Activated naive CD8-positive, alpha-beta T cell treated with anti-CD3 and anti-CD28 coated beads, Interleukin-2, amount 50 U/mL, for 24 hours (primary cell): ENCODE results near the gene CBL.
A peak's percentile ranks its signal among the peaks of the same experiment; 100 is the strongest.
"Not testable (repeated sequence)": the region's sequence is repeated elsewhere in the genome, so short reads cannot be mapped to it uniquely, and the experiment has no call there.

Source experiments
- ATAC-seq: fragments of 150-1000 bp; cut with Tn5 transposase; one replicate; pipeline ENCODE4 v1.10.0; 2021
- DNase-seq: peaks from one replicate; pipeline ENCODE4 v3.0.0; 2021
- H3K27ac Mint-ChIP-seq: one replicate; pipeline ENCODE4 v1.8.0; 2021; ENCODE audit warnings: mild to moderate bottlenecking, mixed read lengths
- H3K27me3 Mint-ChIP-seq: one replicate; pipeline ENCODE4 v1.8.0; 2021; ENCODE audit warnings: mixed read lengths
- H3K36me3 Mint-ChIP-seq: one replicate; pipeline ENCODE4 v1.8.0; 2021; ENCODE audit warnings: low read depth, mixed read lengths
- H3K4me1 Mint-ChIP-seq: one replicate; pipeline ENCODE4 v1.8.0; 2021; ENCODE audit warnings: mixed read lengths
- H3K4me3 Mint-ChIP-seq: one replicate; pipeline ENCODE4 v1.8.0; 2021; ENCODE audit warnings: mild to moderate bottlenecking, moderate library complexity, mixed read lengths
- H3K9me3 Mint-ChIP-seq: one replicate; pipeline ENCODE4 v1.8.0; 2021; ENCODE audit warnings: mixed read lengths

The CBL gene

GRCh38 chr11:119193001-119193400 lies 13.1 kb upstream of the CBL start:
- Mint-ChIP-seq H3K27ac (no peak overlapping the region), H3K9me3 (no peaks in the 10 kb centered on the region)
- no peak for ATAC-seq

GRCh38 chr11:119193626-119194025 lies 12.5 kb upstream of the CBL start:
- Mint-ChIP-seq H3K4me1 (no peaks in the 10 kb centered on the region), H3K27me3 (no peaks in the 10 kb centered on the region), H3K4me3 (no peak overlapping the region), H3K27ac (no peak overlapping the region), H3K36me3 (no peaks in the 10 kb centered on the region), H3K9me3 (no peaks in the 10 kb centered on the region)
- no peak for DNase-seq
- no peak for ATAC-seq

More at GRCh38 chr11:119193001-119193400, 13.1 kb upstream of the CBL start:
- Mint-ChIP-seq H3K36me3 (no peaks in the 10 kb centered on the region), H3K4me3 (no peak overlapping the region), H3K4me1 (no peaks in the 10 kb centered on the region), H3K27me3 (no peaks in the 10 kb centered on the region)
- no peak for DNase-seq

- H3K4me3 Mint-ChIP-seq, result no peak overlapping the region
- H3K9me3 Mint-ChIP-seq, result no peaks in the 10 kb centered on the region
- DNase-seq, result no peak
- H3K27me3 Mint-ChIP-seq, result no peaks in the 10 kb centered on the region
- no peak overlapping the region for H3K27ac Mint-ChIP-seq
- no peak for ATAC-seq
- H3K4me1 Mint-ChIP-seq, result no peaks in the 10 kb centered on the region
- no peaks in the 10 kb centered on the region for H3K36me3 Mint-ChIP-seq
Observed at GRCh38 chr11:119194811-119195440, 11.2 kb upstream of the CBL start.

- Mint-ChIP-seq H3K4me3 (no peak overlapping the region), H3K9me3 (no peaks in the 10 kb centered on the region), H3K36me3 (no peaks in the 10 kb centered on the region), H3K4me1 (no peaks in the 10 kb centered on the region), H3K27ac (no peak overlapping the region), H3K27me3 (no peaks in the 10 kb centered on the region)
- no peak for DNase-seq
- no peak for ATAC-seq
Observed at GRCh38 chr11:119195680-119196079, 10.5 kb upstream of the CBL start.

GRCh38 chr11:119196833-119197483 lies 9.2 kb upstream of the CBL start:
- ATAC-seq, result peak; percentile 92
- Mint-ChIP-seq H3K4me3 (no peak overlapping the region), H3K9me3 (no peaks in the 10 kb centered on the region), H3K4me1 (no peaks in the 10 kb centered on the region), H3K27me3 (no peaks in the 10 kb centered on the region), H3K36me3 (no peaks in the 10 kb centered on the region), H3K27ac (no peak overlapping the region)
- DNase-seq, result peak; percentile 69

GRCh38 chr11:119198925-119199324 lies 7.2 kb upstream of the CBL start:
- no peaks in the 10 kb centered on the region for H3K9me3 Mint-ChIP-seq

GRCh38 chr11:119201236-119201635 lies 4.9 kb upstream of the CBL start:
- not testable (repeated sequence) for H3K4me1 Mint-ChIP-seq, H3K9me3 Mint-ChIP-seq, H3K27me3 Mint-ChIP-seq

More at GRCh38 chr11:119198925-119199324, 7.2 kb upstream of the CBL start:
- Mint-ChIP-seq H3K4me1 (no peaks in the 10 kb centered on the region), H3K36me3 (no peaks in the 10 kb centered on the region), H3K27ac (no peak overlapping the region), H3K27me3 (no peaks in the 10 kb centered on the region), H3K4me3 (no peak overlapping the region)
- DNase-seq (no peak), ATAC-seq (no peak)

GRCh38 chr11:119202554-119202953 lies 3.6 kb upstream of the CBL start:
- Mint-ChIP-seq H3K36me3 (peaks cover 3% of the 10 kb centered on the region), H3K9me3 (no peaks in the 10 kb centered on the region), H3K4me1 (peaks cover 14% of the 10 kb centered on the region), H3K4me3 (no peak overlapping the region), H3K27ac (no peak overlapping the region), H3K27me3 (no peaks in the 10 kb centered on the region)
- ATAC-seq (no peak), DNase-seq (no peak)

More at GRCh38 chr11:119201236-119201635, 4.9 kb upstream of the CBL start:
- ATAC-seq, DNase-seq, H3K27ac Mint-ChIP-seq, H3K4me3 Mint-ChIP-seq, H3K36me3 Mint-ChIP-seq: not testable (repeated sequence)

- Mint-ChIP-seq H3K4me1 (peaks cover 23% of the 10 kb centered on the region), H3K4me3 (no peak overlapping the region), H3K36me3 (peaks cover 4% of the 10 kb centered on the region), H3K9me3 (no peaks in the 10 kb centered on the region), H3K27ac (no peak overlapping the region), H3K27me3 (no peaks in the 10 kb centered on the region)
- DNase-seq (no peak), ATAC-seq (no peak)
Observed at GRCh38 chr11:119204066-119204465, 2.1 kb upstream of the CBL start.

GRCh38 chr11:119205080-119205479 lies 1.1 kb upstream of the CBL start:
- ATAC-seq (no peak), DNase-seq (peak; percentile 18)
- H3K27me3 Mint-ChIP-seq, result no peaks in the 10 kb centered on the region
- H3K27ac Mint-ChIP-seq, result peak overlapping the region; percentile 54
- peaks cover 8% of the 10 kb centered on the region for H3K36me3 Mint-ChIP-seq
- H3K9me3 Mint-ChIP-seq, result no peaks in the 10 kb centered on the region
- H3K4me1 Mint-ChIP-seq, result peaks cover 31% of the 10 kb centered on the region
- H3K4me3 Mint-ChIP-seq, result peak overlapping the region; percentile 76

GRCh38 chr11:119206511-119207414 lies 624 bp downstream of the CBL start:
- Mint-ChIP-seq H3K36me3 (peaks cover 8% of the 10 kb centered on the region), H3K4me1 (peaks cover 33% of the 10 kb centered on the region)

GRCh38 chr11:119207415-119207960 lies 1.3 kb downstream of the CBL start:
- H3K4me3 Mint-ChIP-seq, result peak overlapping the region; percentile 95

More at GRCh38 chr11:119206511-119207414, 624 bp downstream of the CBL start:
- H3K9me3 Mint-ChIP-seq, result no peaks in the 10 kb centered on the region
- ATAC-seq (peak; percentile 60), DNase-seq (peak; percentile 73)
- H3K4me3 Mint-ChIP-seq, result peak overlapping the region; percentile 95
- H3K27me3 Mint-ChIP-seq, result no peaks in the 10 kb centered on the region
- H3K27ac Mint-ChIP-seq, result peak overlapping the region; percentile 84

GRCh38 chr11:119209186-119209585 lies 3.0 kb downstream of the CBL start:
- H3K4me3 Mint-ChIP-seq, result peak overlapping the region; percentile 10

More at GRCh38 chr11:119207415-119207960, 1.3 kb downstream of the CBL start:
- no peaks in the 10 kb centered on the region for H3K9me3 Mint-ChIP-seq
- ATAC-seq (no peak), DNase-seq (no peak)
- H3K27me3 Mint-ChIP-seq, result no peaks in the 10 kb centered on the region
- peak overlapping the region; percentile 84 for H3K27ac Mint-ChIP-seq
- H3K4me1 Mint-ChIP-seq, result peaks cover 33% of the 10 kb centered on the region
- H3K36me3 Mint-ChIP-seq, result peaks cover 8% of the 10 kb centered on the region

GRCh38 chr11:119210050-119210449 lies 3.9 kb downstream of the CBL start:
- no peak overlapping the region for H3K4me3 Mint-ChIP-seq
- H3K36me3 Mint-ChIP-seq, result peaks cover 8% of the 10 kb centered on the region
- DNase-seq (no peak), ATAC-seq (no peak)
- H3K27ac Mint-ChIP-seq, result no peak overlapping the region
- H3K9me3 Mint-ChIP-seq, result no peaks in the 10 kb centered on the region
- H3K4me1 Mint-ChIP-seq, result peaks cover 42% of the 10 kb centered on the region
- H3K27me3 Mint-ChIP-seq, result no peaks in the 10 kb centered on the region

More at GRCh38 chr11:119209186-119209585, 3.0 kb downstream of the CBL start:
- Mint-ChIP-seq H3K9me3 (no peaks in the 10 kb centered on the region), H3K4me1 (peaks cover 39% of the 10 kb centered on the region), H3K27ac (no peak overlapping the region), H3K27me3 (no peaks in the 10 kb centered on the region), H3K36me3 (peaks cover 8% of the 10 kb centered on the region)
- ATAC-seq (no peak), DNase-seq (no peak)
